GM12891 (cell line): Measurements from ENCODE around the gene ZC3H18.
A peak's percentile ranks its signal among the peaks of the same experiment; 100 is the strongest.

Experiments
- DNase-seq: peaks from one replicate; pipeline ENCODE4 v3.0.0; 2011; ENCODE audit warnings: low spot score; ENCODE audit not compliant: insufficient read length
- FAIRE-seq: peaks from 2 replicates; lab custom pipeline; 2011; peaks lifted over from hg19 to GRCh38; lab: Jason Lieb, UNC
- PAX5 ChIP-seq: IDR thresholded peaks from 2 replicates; pipeline ENCODE4 v1.6.1; 2011; ENCODE audit warnings: low read length, moderate library complexity, mild to moderate bottlenecking; ENCODE audit not compliant: insufficient read depth, severe bottlenecking
- POLR2A ChIP-seq: IDR thresholded peaks from 2 replicates; pipeline ENCODE4 v1.6.1; 2011; ENCODE audit warnings: low read depth, low read length, control low read depth
- POLR2AphosphoS5 ChIP-seq: IDR thresholded peaks from 2 replicates; pipeline ENCODE4 v1.6.1; 2011; ENCODE audit warnings: low read depth, low read length, control low read depth
- POU2F2 ChIP-seq: IDR thresholded peaks from 2 replicates; pipeline ENCODE4 v1.6.1; 2011; ENCODE audit warnings: low read depth, mild to moderate bottlenecking, control low read depth, low read length, moderate library complexity
- SPI1 ChIP-seq: IDR thresholded peaks from 2 replicates; pipeline ENCODE4 v1.6.1; 2011; ENCODE audit warnings: low read depth, low read length, control low read depth
- TAF1 ChIP-seq: IDR thresholded peaks from 2 replicates; pipeline ENCODE4 v1.6.1; 2011; ENCODE audit warnings: low read depth, low read length, control low read depth

The ZC3H18 gene

GRCh38 chr16:88532434-88533241 lies 37.6 kb upstream of the ZC3H18 start:
- FAIRE-seq (no peak), DNase-seq (no peak)
- TF ChIP-seq SPI1 (no peak), TAF1 (no peak), POLR2AphosphoS5 (no peak), POU2F2 (no peak)

- DNase-seq (no peak), FAIRE-seq (no peak)
- TF ChIP-seq TAF1 = no peak
- no peak for TF ChIP-seq POU2F2
- TF ChIP-seq POLR2A = no peak
- no peak for TF ChIP-seq POLR2AphosphoS5
Observed at GRCh38 chr16:88533381-88533917, 36.8 kb upstream of the ZC3H18 start.

GRCh38 chr16:88533932-88534637 lies 36.1 kb upstream of the ZC3H18 start:
- DNase-seq (peak; percentile 90), FAIRE-seq (peak; percentile 26)
- TF ChIP-seq PAX5 = no peak

- TF ChIP-seq TAF1 (no peak), PAX5 (no peak), SPI1 (no peak), POU2F2 (no peak), POLR2AphosphoS5 (no peak)
- no peak for DNase-seq
- FAIRE-seq = peak; percentile 5
Observed at GRCh38 chr16:88534638-88535190, 35.5 kb upstream of the ZC3H18 start.

GRCh38 chr16:88535191-88535856 lies 34.9 kb upstream of the ZC3H18 start:
- no peak for DNase-seq
- no peak for FAIRE-seq
- no peak for TF ChIP-seq PAX5
- TF ChIP-seq POLR2AphosphoS5 = no peak
- no peak for TF ChIP-seq TAF1
- TF ChIP-seq POU2F2 = no peak
- no peak for TF ChIP-seq POLR2A
- no peak for TF ChIP-seq SPI1

- TF ChIP-seq POLR2AphosphoS5 (no peak), PAX5 (no peak), TAF1 (no peak), SPI1 (no peak), POU2F2 (no peak), POLR2A (no peak)
- no peak for DNase-seq
- no peak for FAIRE-seq
Observed at GRCh38 chr16:88535857-88536222, 34.4 kb upstream of the ZC3H18 start.

DNA sequence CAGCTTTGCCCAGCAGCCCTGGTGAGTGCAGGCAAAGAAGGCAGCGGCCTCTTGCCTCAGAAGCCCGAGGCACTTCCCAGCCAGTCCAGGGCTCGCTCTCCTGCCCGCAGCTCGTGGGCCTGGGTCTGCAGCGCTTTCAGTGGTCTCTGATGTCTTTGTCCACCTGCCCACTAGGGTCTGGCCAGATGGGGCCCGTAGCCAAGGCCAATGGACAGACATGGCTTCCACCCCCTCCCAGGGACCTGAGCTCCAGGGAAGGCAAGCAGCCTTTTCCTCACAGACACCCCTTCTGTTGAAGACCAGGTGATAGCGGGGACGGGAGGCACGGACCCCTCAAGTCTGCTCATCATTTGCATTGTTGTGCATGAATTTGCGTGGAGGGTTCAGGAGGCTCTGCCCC lies 33.7 kb upstream of the ZC3H18 start:
- DNase-seq (no peak), FAIRE-seq (no peak)
- TF ChIP-seq POLR2AphosphoS5 (no peak), TAF1 (no peak), POLR2A (no peak), SPI1 (no peak), POU2F2 (no peak), PAX5 (no peak)

- FAIRE-seq = no peak
- TF ChIP-seq POU2F2 = no peak
- TF ChIP-seq SPI1 = no peak
- TF ChIP-seq POLR2A = no peak
- no peak for TF ChIP-seq PAX5
- DNase-seq = no peak
Observed at GRCh38 chr16:88536971-88537751, 33.0 kb upstream of the ZC3H18 start.

- TF ChIP-seq POLR2AphosphoS5 = no peak
- no peak for TF ChIP-seq SPI1
- no peak for TF ChIP-seq POLR2A
- no peak for TF ChIP-seq POU2F2
- TF ChIP-seq TAF1 = no peak
- no peak for TF ChIP-seq PAX5
- FAIRE-seq (no peak), DNase-seq (no peak)
Observed at GRCh38 chr16:88537859-88538258, 32.3 kb upstream of the ZC3H18 start.
